Measurements from ENCODE around the gene AAGAB.

AAGAB gene

DNA sequence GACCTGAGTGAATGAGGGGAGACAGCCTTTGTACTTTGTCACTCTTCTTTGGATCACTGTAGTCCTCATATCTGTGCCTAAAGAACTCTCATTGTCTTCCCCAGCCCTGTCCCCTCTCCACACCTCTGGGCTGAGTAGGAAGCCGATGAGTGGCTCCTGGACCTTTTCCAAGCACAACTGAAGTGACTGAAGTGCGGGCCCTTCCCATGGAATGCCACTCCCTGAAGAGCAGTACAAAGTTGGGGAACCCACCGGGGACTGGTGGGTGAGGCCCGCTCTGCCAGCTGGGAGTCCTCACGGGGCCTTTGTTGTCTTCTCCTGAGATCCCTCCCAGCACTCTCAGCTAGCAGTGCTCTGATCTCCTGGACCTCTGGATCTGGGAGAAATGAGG is 90.1 kb downstream of the AAGAB start:
- H3K79me2 ChIP-seq (ENCODE audit: low read length): no peaks in the 10 kb centered on the region
- no peak overlapping the region for H3K27ac ChIP-seq (ENCODE audit: low read length)
- no peaks in the 10 kb centered on the region for H3K9me3 ChIP-seq (ENCODE audit: insufficient read depth, low read length)
- TF ChIP-seq, protein P1, sequence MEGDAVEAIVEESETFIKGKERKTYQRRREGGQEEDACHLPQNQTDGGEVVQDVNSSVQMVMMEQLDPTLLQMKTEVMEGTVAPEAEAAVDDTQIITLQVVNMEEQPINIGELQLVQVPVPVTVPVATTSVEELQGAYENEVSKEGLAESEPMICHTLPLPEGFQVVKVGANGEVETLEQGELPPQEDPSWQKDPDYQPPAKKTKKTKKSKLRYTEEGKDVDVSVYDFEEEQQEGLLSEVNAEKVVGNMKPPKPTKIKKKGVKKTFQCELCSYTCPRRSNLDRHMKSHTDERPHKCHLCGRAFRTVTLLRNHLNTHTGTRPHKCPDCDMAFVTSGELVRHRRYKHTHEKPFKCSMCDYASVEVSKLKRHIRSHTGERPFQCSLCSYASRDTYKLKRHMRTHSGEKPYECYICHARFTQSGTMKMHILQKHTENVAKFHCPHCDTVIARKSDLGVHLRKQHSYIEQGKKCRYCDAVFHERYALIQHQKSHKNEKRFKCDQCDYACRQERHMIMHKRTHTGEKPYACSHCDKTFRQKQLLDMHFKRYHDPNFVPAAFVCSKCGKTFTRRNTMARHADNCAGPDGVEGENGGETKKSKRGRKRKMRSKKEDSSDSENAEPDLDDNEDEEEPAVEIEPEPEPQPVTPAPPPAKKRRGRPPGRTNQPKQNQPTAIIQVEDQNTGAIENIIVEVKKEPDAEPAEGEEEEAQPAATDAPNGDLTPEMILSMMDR (IDR thresholded peaks at IDR 0.05; ENCODE audit: low read depth, low read length): no peak
- no peak for TF ChIP-seq EZH2phosphoT487 (IDR thresholded peaks at IDR 0.05; ENCODE audit: low read depth)
- no peak overlapping the region for H3K4me3 ChIP-seq (ENCODE audit: low read length)
- no peak overlapping the region for H3K9ac ChIP-seq (ENCODE audit: low read length)
- H4K20me1 ChIP-seq (ENCODE audit: insufficient read depth, low read length): no peaks in the 10 kb centered on the region
- no peaks in the 10 kb centered on the region for H3K27me3 ChIP-seq (ENCODE audit: low read depth, low read length)
- H3K36me3 ChIP-seq (replicated peaks; ENCODE audit: low read depth, low read length): no peaks in the 10 kb centered on the region
- no peak overlapping the region for H2AFZ ChIP-seq (ENCODE audit: low read depth, low read length)
- no peaks in the 10 kb centered on the region for H3K4me1 ChIP-seq (ENCODE audit: low read length)
- no peak overlapping the region for H3K4me2 ChIP-seq (ENCODE audit: low read length)

- Histone ChIP-seq H3K79me2 (ENCODE audit: low read length) (no peaks in the 10 kb centered on the region), H3K27me3 (ENCODE audit: low read depth, low read length) (no peaks in the 10 kb centered on the region), H2AFZ (ENCODE audit: low read depth, low read length) (no peak overlapping the region), H3K9ac (ENCODE audit: low read length) (no peak overlapping the region), H3K27ac (ENCODE audit: low read length) (no peak overlapping the region), H3K4me3 (ENCODE audit: low read length) (no peak overlapping the region), H4K20me1 (ENCODE audit: insufficient read depth, low read length) (no peaks in the 10 kb centered on the region), H3K9me3 (ENCODE audit: insufficient read depth, low read length) (no peaks in the 10 kb centered on the region), H3K36me3 (replicated peaks; ENCODE audit: low read depth, low read length) (no peaks in the 10 kb centered on the region), H3K4me1 (ENCODE audit: low read length) (no peaks in the 10 kb centered on the region), H3K4me2 (ENCODE audit: low read length) (no peak overlapping the region)
- TF ChIP-seq, protein P1 (IDR thresholded peaks at IDR 0.05; ENCODE audit: low read depth, low read length): no peak
- TF ChIP-seq EZH2phosphoT487 (IDR thresholded peaks at IDR 0.05; ENCODE audit: low read depth): no peak
Measured at GRCh38 chr15:67163180-67163579, 91.3 kb downstream of the AAGAB start.

GRCh38 chr15:67161881-67162280 is 92.6 kb downstream of the AAGAB start:
- Histone ChIP-seq H3K27me3 (ENCODE audit: low read depth, low read length) (no peaks in the 10 kb centered on the region), H3K4me3 (ENCODE audit: low read length) (no peak overlapping the region), H3K4me2 (ENCODE audit: low read length) (no peak overlapping the region), H3K36me3 (replicated peaks; ENCODE audit: low read depth, low read length) (no peaks in the 10 kb centered on the region), H4K20me1 (ENCODE audit: insufficient read depth, low read length) (no peaks in the 10 kb centered on the region), H3K27ac (ENCODE audit: low read length) (no peak overlapping the region), H3K4me1 (ENCODE audit: low read length) (no peaks in the 10 kb centered on the region), H3K9me3 (ENCODE audit: insufficient read depth, low read length) (no peaks in the 10 kb centered on the region), H2AFZ (ENCODE audit: low read depth, low read length) (no peak overlapping the region), H3K79me2 (ENCODE audit: low read length) (no peaks in the 10 kb centered on the region), H3K9ac (ENCODE audit: low read length) (no peak overlapping the region)
- TF ChIP-seq, protein P1 (IDR thresholded peaks at IDR 0.05; ENCODE audit: low read depth, low read length): no peak
- no peak for TF ChIP-seq EZH2phosphoT487 (IDR thresholded peaks at IDR 0.05; ENCODE audit: low read depth)

DNA sequence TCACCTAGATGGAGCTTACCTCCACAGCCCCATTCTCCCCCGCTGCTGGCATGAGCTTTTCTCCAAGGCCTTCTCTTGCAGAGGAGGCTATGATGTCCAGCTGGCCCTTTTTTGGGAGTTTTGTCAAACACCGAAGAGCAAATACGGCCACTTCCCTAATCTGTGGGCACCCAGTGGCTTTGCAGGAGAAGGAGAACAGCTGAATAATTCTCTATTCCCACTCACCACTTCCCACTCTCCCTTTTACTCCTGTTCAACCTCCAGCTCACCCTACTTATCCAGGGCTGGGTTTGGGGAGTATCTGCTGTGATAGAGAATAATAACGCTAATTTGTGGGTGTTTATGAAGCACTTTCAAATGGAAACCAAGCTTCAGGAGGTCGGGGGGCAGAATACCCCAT is 93.0 kb downstream of the AAGAB start:
- Histone ChIP-seq H3K4me1 (ENCODE audit: low read length) (no peaks in the 10 kb centered on the region), H3K4me2 (ENCODE audit: low read length) (no peak overlapping the region), H3K9ac (ENCODE audit: low read length) (no peak overlapping the region), H3K27ac (ENCODE audit: low read length) (no peak overlapping the region), H3K27me3 (ENCODE audit: low read depth, low read length) (no peaks in the 10 kb centered on the region), H4K20me1 (ENCODE audit: insufficient read depth, low read length) (no peaks in the 10 kb centered on the region), H3K79me2 (ENCODE audit: low read length) (no peaks in the 10 kb centered on the region), H2AFZ (ENCODE audit: low read depth, low read length) (no peak overlapping the region), H3K9me3 (ENCODE audit: insufficient read depth, low read length) (no peaks in the 10 kb centered on the region), H3K36me3 (replicated peaks; ENCODE audit: low read depth, low read length) (no peaks in the 10 kb centered on the region), H3K4me3 (ENCODE audit: low read length) (no peak overlapping the region)
- TF ChIP-seq, protein P1 (IDR thresholded peaks at IDR 0.05; ENCODE audit: low read depth, low read length): no peak
